HepG2 (cell line): Measurements from ENCODE around the gene PRICKLE3. TPM values are rescaled to one million over a fixed set of nuclear protein-coding genes. Genes with fewer than 3 reads are reported as not detected.
"Not testable (repeated sequence)": the region's sequence is repeated elsewhere in the genome, so short reads cannot be mapped to it uniquely, and the experiment has no call there.

Experiments used
- ATAC-seq: fragments of 200-7000 bp; cut with Tn5 transposase; 3 replicates; pipeline ENCODE4 v1.9.1; 2020; ENCODE audit warnings: mild to moderate bottlenecking, moderate library complexity
- BruUV-seq: library from RNA; stranded (reverse); fragments of 400-500 nt; replicated peaks from 2 replicates; lab custom pipeline; 2021; lab: Mats Ljungman, UMichigan
- CTCF ChIA-PET: fragments of 300-600 bp; formaldehyde crosslinking; extraction: SDS; loops from one replicate; lab custom pipeline; 2021; ENCODE audit warnings: low total read pairs, inconsistent platforms, low intra/inter-chr PET ratio; lab: Yijun Ruan, JAX
- POLR2A ChIA-PET: fragments of 350-600 bp; sonication (Branson Sonifier 250); formaldehyde crosslinking; loops from one replicate; lab custom pipeline; 2020; ENCODE audit warnings: antibody characterized with exemption, inconsistent platforms; lab: Yijun Ruan, JAX
- DNase-seq: peaks from one replicate; pipeline ENCODE4 v3.0.0-alpha.2; 2015; ENCODE audit warnings: low spot score
- FAIRE-seq: peaks from 3 replicates; lab custom pipeline; 2011; peaks lifted over from hg19 to GRCh38; lab: Jason Lieb, UNC
- H2AFZ ChIP-seq: one replicate; pipeline ENCODE4 v1.6.1; 2011; ENCODE audit warnings: low read length, inconsistent platforms
- H3K27ac ChIP-seq: fragments of 300-600 bp; 3 replicates; pipeline ENCODE4 v1.8.0; 2011; ENCODE audit warnings: mixed run types, mild to moderate bottlenecking, mixed read lengths, low read length, inconsistent platforms; ENCODE audit not compliant: insufficient read depth; ENCODE audit errors: extremely low read length
- H3K27me3 ChIP-seq, 2 experiments: fragments of 200-600 bp in 1 of 2; 2 replicates in 1 of 2; 3 replicates in 1 of 2; pipeline versions ENCODE4 v1.6.0 to v1.8.0; 2011; ENCODE audit warnings: low read length in 2 of 2, mild to moderate bottlenecking in 2 of 2, moderate library complexity in 2 of 2, inconsistent platforms in 1 of 2; ENCODE audit not compliant: insufficient read depth in 2 of 2, control insufficient read depth in 1 of 2
- H3K36me3 ChIP-seq, 2 experiments: fragments of 200-600 bp in 1 of 2; replicated peaks in 1 of 2; 2 replicates in 1 of 2; 3 replicates in 1 of 2; pipeline versions ENCODE4 v1.5.1 to v1.8.0; 2011; ENCODE audit warnings: low read length in 2 of 2, inconsistent platforms in 1 of 2; ENCODE audit not compliant: insufficient read depth in 2 of 2, control insufficient read depth in 1 of 2
- H3K4me1 ChIP-seq: 2 replicates; pipeline ENCODE4 v1.5.1; 2012; ENCODE audit warnings: low read length, inconsistent platforms; ENCODE audit not compliant: insufficient read depth
- H3K4me2 ChIP-seq: 2 replicates; pipeline ENCODE4 v1.6.0; 2011; ENCODE audit warnings: low read depth, low read length, inconsistent platforms
- H3K4me3 ChIP-seq, 3 experiments: fragments of 200-600 bp in 1 of 3; sonication (generic), shearing (Covaris generic) in 1 of 3; replicated peaks in 1 of 3; 2 replicates each; pipeline ENCODE4 v1.5.1; 2011 to 2016; ENCODE audit warnings: low read length in 3 of 3, inconsistent platforms in 2 of 3, low read depth in 2 of 3, mild to moderate bottlenecking in 2 of 3, control low read depth in 1 of 3, mixed read lengths in 1 of 3; ENCODE audit not compliant: insufficient read depth in 1 of 3
- H3K79me2 ChIP-seq: one replicate; pipeline ENCODE4 v1.6.1; 2011; ENCODE audit warnings: low read length, inconsistent platforms; ENCODE audit not compliant: insufficient read depth
- H3K9ac ChIP-seq: 2 replicates; pipeline ENCODE4 v1.6.0; 2011; ENCODE audit warnings: mild to moderate bottlenecking, low read depth, low read length, inconsistent platforms; ENCODE audit not compliant: insufficient read depth
- H3K9me3 ChIP-seq: 2 replicates; pipeline ENCODE4 v1.5.1; 2012; ENCODE audit warnings: mild to moderate bottlenecking, low read length
- H4K20me1 ChIP-seq: 2 replicates; pipeline ENCODE4 v1.6.0; 2011; ENCODE audit warnings: inconsistent platforms, mild to moderate bottlenecking, low read length, moderate library complexity; ENCODE audit not compliant: insufficient read depth
- BCL6 ChIP-seq: IDR thresholded peaks from 2 replicates; pipeline ENCODE4 v1.6.1; 2016; ENCODE audit warnings: missing genetic modification reagents, missing compliant biosample characterization
- BORCS8-MEF2B ChIP-seq: sonication (generic); formaldehyde crosslinking; IDR thresholded peaks from 2 replicates; pipeline ENCODE4 v1.8.0; 2022; ENCODE audit warnings: mild to moderate bottlenecking, missing genetic modification reagents
- GTF3A ChIP-seq: sonication (generic); formaldehyde crosslinking; conservative IDR thresholded peaks from 2 replicates; pipeline ENCODE4 v1.4.0; 2020; ENCODE audit warnings: mild to moderate bottlenecking, missing genetic modification reagents
- KDM2A ChIP-seq: sonication (generic); formaldehyde crosslinking; IDR thresholded peaks from 2 replicates; pipeline ENCODE4 v1.4.0; 2020; ENCODE audit warnings: low read depth, missing genetic modification reagents, borderline replicate concordance
- MATR3 ChIP-seq: sonication (generic); formaldehyde crosslinking; IDR thresholded peaks from 2 replicates; pipeline ENCODE4 v1.4.0; 2020; ENCODE audit warnings: missing genetic modification reagents
- NONO ChIP-seq, 2 experiments: fragments of 450-650 bp in 1 of 2; sonication (generic) in 1 of 2; formaldehyde crosslinking in 1 of 2; IDR thresholded peaks in 1 of 2; conservative IDR thresholded peaks in 1 of 2; 2 replicates each; pipeline versions ENCODE4 v1.6.1 to v1.8.0; 2017 to 2022; ENCODE audit warnings: mild to moderate bottlenecking in 1 of 2, missing genetic modification reagents in 1 of 2, moderate library complexity in 1 of 2
- RARA ChIP-seq: IDR thresholded peaks from 2 replicates; pipeline ENCODE4 v1.6.1; 2016; ENCODE audit warnings: missing genetic modification reagents, missing compliant biosample characterization
- SOX13 ChIP-seq, 3 experiments: fragments of 450-650 bp in 1 of 3; sonication (generic) in 1 of 3; formaldehyde crosslinking in 1 of 3; IDR thresholded peaks in 2 of 3; conservative IDR thresholded peaks in 1 of 3; 2 replicates each; pipeline versions ENCODE4 v1.5.0 to v1.6.1; 2016 to 2020; ENCODE audit warnings: antibody characterized with exemption in 1 of 3, mild to moderate bottlenecking in 1 of 3, missing compliant biosample characterization in 1 of 3, missing genetic modification reagents in 1 of 3, moderate library complexity in 1 of 3
- SP5 ChIP-seq: IDR thresholded peaks from 2 replicates; pipeline ENCODE4 v1.6.1; 2016; ENCODE audit warnings: low read depth, borderline replicate concordance
- ZIK1 ChIP-seq: sonication (generic); formaldehyde crosslinking; IDR thresholded peaks from 2 replicates; pipeline ENCODE4 v1.5.0; 2020; ENCODE audit warnings: mild to moderate bottlenecking, low read depth, missing genetic modification reagents, borderline replicate concordance
- ZNF136 ChIP-seq: sonication (generic); formaldehyde crosslinking; IDR thresholded peaks from 2 replicates; pipeline ENCODE4 v1.8.1; 2022; ENCODE audit warnings: low read depth, mild to moderate bottlenecking, moderate library complexity, missing genetic modification reagents
- WGBS: methylation state at CpG from one replicate; pipeline ENCODE4 v1.1.6; 2017; ENCODE audit warnings: low lambda C conversion rate; 5-methylcytosine and 5-hydroxymethylcytosine counted together
- in situ Hi-C: cut with HindIII; loops from 2 replicates; pipeline ENCODE4 v1.10.0; 2017; ENCODE audit warnings: low pct_unique_long_range_greater_than_20kb; ENCODE audit not compliant: extremely low pct_ligation_motif_present
- intact Hi-C: fragments of 100-400 bp; cut with micrococcal nuclease; formaldehyde crosslinking; loops from one replicate; pipeline ENCODE4 v1.10.0; 2022; ENCODE audit not compliant: unreplicated experiment
- polyA plus RNA-seq, 8 experiments: library from polyadenylated mRNA; depleted of rRNA in 3 of 8; stranded (reverse) in 7 of 8; unstranded in 1 of 8; fragments of >200 nt; fragmentation: Illumina TruSeq in 4 of 8; extraction: Trizol in 4 of 8; gene quantifications; 2 replicates each; pipeline versions ENCODE4 v1.2.1 to v1.2.3, GENCODE V29; 2011 to 2016; ENCODE audit warnings: low read depth in 4 of 8, missing spikeins in 1 of 8, mixed read lengths in 1 of 8; ENCODE audit not compliant: insufficient read depth in 1 of 8
- total RNA-seq, 5 experiments: library from RNA; depleted of rRNA; stranded (reverse); fragments of >200 nt; fragmentation: Illumina TruSeq; extraction: Trizol; gene quantifications; 2 replicates each; pipeline ENCODE4 v1.2.3, GENCODE V29; 2016; ENCODE audit warnings: low read depth in 1 of 5

PRICKLE3 gene
- total and polyA plus RNA-seq, 2 of the 13 experiments (the other 11 are each of a cell fraction or from before 2014, with no cell fraction given) = 2.6 TPM

DNA sequence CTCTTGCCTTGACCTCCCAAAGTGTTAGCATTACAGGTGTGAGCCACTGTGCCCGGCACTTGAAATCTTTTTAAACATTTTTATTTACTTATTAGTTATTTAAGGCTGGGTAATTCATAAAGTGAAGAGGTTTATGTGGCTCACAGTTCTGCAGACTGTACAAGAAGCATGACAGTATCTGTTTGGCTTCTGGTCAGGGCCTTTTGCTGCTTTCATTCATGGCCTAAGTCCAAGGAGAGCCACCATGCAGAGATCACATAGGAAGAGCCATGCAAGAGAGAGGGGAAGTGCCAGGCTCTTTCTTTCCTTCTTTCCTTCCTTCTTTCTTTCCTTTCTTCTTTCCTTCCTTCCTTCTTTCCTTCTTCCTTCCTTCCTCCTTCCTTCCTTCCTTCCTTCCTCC, 52.4 kb downstream of the PRICKLE3 start:
- Histone ChIP-seq H3K4me1 (peaks cover 7% of the 10 kb centered on the region), H3K79me2 (no peaks in the 10 kb centered on the region), H3K4me3 (no peak overlapping the region), H3K9ac (no peak overlapping the region), H3K9me3 (peaks cover under 1% of the 10 kb centered on the region; the same call in 1 of the 2 replicates), H3K27me3 (no peaks in the 10 kb centered on the region), H3K4me2 (no peak overlapping the region), H3K36me3 (no peaks in the 10 kb centered on the region), H3K27ac (no peak overlapping the region), H4K20me1 (no peaks in the 10 kb centered on the region), H2AFZ (no peak overlapping the region)
- intact Hi-C loops (no loop called here), in situ Hi-C loops (no loop called here)
- TF ChIP-seq ZNF136 (CRISPR knock-in tag) = no peak
- TF ChIP-seq BCL6 = no peak
- TF ChIP-seq MATR3 (CRISPR knock-in tag) = no peak
- TF ChIP-seq ZIK1 (CRISPR knock-in tag) = no peak
- TF ChIP-seq GTF3A (CRISPR knock-in tag) = no peak
- TF ChIP-seq NONO (IDR thresholded peaks at IDR 0.05) = no peak
- no peak for TF ChIP-seq NONO (CRISPR knock-in tag; conservative IDR thresholded peaks at IDR 0.05)
- TF ChIP-seq KDM2A (CRISPR knock-in tag) = no peak
- no peak for TF ChIP-seq SP5 (CRISPR knock-in tag)
- no peak for TF ChIP-seq RARA (CRISPR knock-in tag)
- no peak for TF ChIP-seq BORCS8-MEF2B
- TF ChIP-seq SOX13 (IDR thresholded peaks at IDR 0.05) = no peak
- TF ChIP-seq SOX13 (CRISPR knock-in tag; conservative IDR thresholded peaks at IDR 0.05 in 1 of 2, IDR thresholded peaks at IDR 0.05 in 1 of 2) = no peak
- FAIRE-seq = no peak
- no peak for ATAC-seq
- BruUV-seq = no TSS peak
- ChIA-PET CTCF (no interaction called here), POLR2A (no interaction called here)
- WGBS = 67% methylated on average over 1 of the region's 1 CpG
- no peak for DNase-seq

DNA sequence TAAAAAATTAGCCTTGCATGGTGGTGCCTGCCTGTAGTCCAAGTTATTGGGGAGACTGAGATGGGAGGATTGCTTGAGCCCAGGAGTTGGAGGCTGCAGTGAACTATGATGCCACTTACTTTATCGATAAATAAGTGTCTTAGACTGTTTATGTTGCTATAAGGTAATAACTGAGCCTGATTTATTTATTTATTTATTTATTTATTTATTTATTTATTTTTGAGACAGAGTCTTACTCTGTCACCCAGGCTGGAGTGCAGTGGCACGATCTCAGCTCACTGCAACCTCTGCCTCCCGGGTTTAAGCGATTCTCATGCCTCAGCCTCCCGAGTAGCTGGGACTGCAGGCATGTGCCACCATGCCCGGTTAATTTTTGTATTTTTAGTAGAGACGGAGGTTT, 53.9 kb downstream of the PRICKLE3 start:
- H4K20me1 ChIP-seq, intact Hi-C loops, H3K4me2 ChIP-seq, H3K36me3 ChIP-seq, H3K79me2 ChIP-seq, H3K27me3 ChIP-seq, H3K4me1 ChIP-seq, FAIRE-seq, ATAC-seq, H3K4me3 ChIP-seq, CTCF ChIA-PET, H2AFZ ChIP-seq, in situ Hi-C loops, DNase-seq, H3K9ac ChIP-seq, H3K27ac ChIP-seq, BruUV-seq, POLR2A ChIA-PET, H3K9me3 ChIP-seq: not testable (repeated sequence)
- 79% methylated on average over 7 of the region's 7 CpGs for WGBS
